Calu3 (cell line): ENCODE results near the gene KCNQ5. TPM values are rescaled to one million over a fixed set of nuclear protein-coding genes. Genes with fewer than 3 reads are reported as not detected.

Experiments
- BruUV-seq: library from RNA; stranded (reverse); fragments of 400-500 nt; replicated peaks from 2 replicates; lab custom pipeline; 2021; lab: Mats Ljungman, UMichigan
- CTCF ChIA-PET: fragments of 300-600 bp; sonication (Branson Sonifier 250); formaldehyde crosslinking; loops from one replicate; lab custom pipeline; 2022; ENCODE audit warnings: antibody characterized with exemption; lab: Charles Lee
- DNase-seq: peaks from one replicate; pipeline ENCODE4 v3.0.0; 2022
- H3K27ac Mint-ChIP-seq: one replicate; pipeline ENCODE4 v1.8.0; 2022; ENCODE audit warnings: mixed read lengths; ENCODE audit not compliant: unreplicated experiment
- H3K27me3 Mint-ChIP-seq: one replicate; pipeline ENCODE4 v1.8.0; 2022; ENCODE audit warnings: mixed read lengths; ENCODE audit not compliant: unreplicated experiment
- H3K36me3 Mint-ChIP-seq: one replicate; pipeline ENCODE4 v1.8.0; 2022; ENCODE audit warnings: mild to moderate bottlenecking, moderate library complexity, mixed read lengths; ENCODE audit not compliant: insufficient read depth, unreplicated experiment
- H3K4me1 Mint-ChIP-seq: one replicate; pipeline ENCODE4 v1.8.0; 2022; ENCODE audit warnings: mild to moderate bottlenecking, low read depth, mixed read lengths; ENCODE audit not compliant: unreplicated experiment
- H3K4me3 Mint-ChIP-seq: one replicate; pipeline ENCODE4 v1.8.0; 2022; ENCODE audit warnings: mild to moderate bottlenecking, low read depth, moderate library complexity, mixed read lengths; ENCODE audit not compliant: unreplicated experiment
- H3K9me3 Mint-ChIP-seq: one replicate; pipeline ENCODE4 v1.8.0; 2022; ENCODE audit warnings: low read depth, mixed read lengths; ENCODE audit not compliant: unreplicated experiment
- intact Hi-C: fragments of 100-400 bp; cut with micrococcal nuclease; formaldehyde crosslinking; loops from one replicate; pipeline ENCODE4 v1.10.0; 2022; ENCODE audit not compliant: unreplicated experiment
- total RNA-seq: library from RNA; stranded (reverse); gene quantifications from 2 replicates; pipeline ENCODE4 v1.2.3, GENCODE V29; 2022
- TF ChIP-seq, protein P1 (sequence below): fragments of 200-600 bp; IDR thresholded peaks from one replicate; pipeline ENCODE4 v1.8.0; 2022; ENCODE audit warnings: antibody characterized with exemption; ENCODE audit not compliant: unreplicated experiment

KCNQ5 gene
- total RNA-seq, 1 experiment from 2014 or later: not detected

DNA sequence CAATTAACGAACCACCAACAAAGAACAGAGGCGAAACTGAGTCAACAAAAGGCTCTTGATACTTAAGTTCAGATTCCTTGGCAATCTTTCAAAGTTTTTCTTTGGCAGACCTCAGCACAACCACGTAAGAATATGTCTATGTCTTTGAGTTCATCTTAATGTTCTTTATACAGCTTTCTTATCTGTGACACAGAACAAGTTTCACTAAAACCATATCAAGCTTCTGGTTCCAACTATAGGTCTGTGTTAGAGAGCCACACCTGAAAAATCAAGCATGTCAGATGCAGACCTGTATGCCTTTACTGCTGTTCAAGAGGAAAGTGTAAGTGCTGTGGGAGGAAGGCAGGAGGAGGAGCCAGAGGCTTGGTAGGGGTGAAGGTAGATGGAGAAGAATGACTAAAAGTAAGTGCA, 332.1 kb downstream of the KCNQ5 start:
- intact Hi-C loops: loop anchor here (5.0 to 10.0 kb wide), 3 partner anchors 78 to 329 kb away; partner anchors contain the start of gene KCNQ5
- Mint-ChIP-seq H3K27me3 (no peaks in the 10 kb centered on the region), H3K27ac (peak overlapping the region; percentile 99), H3K9me3 (no peaks in the 10 kb centered on the region), H3K4me1 (peaks cover 65% of the 10 kb centered on the region), H3K4me3 (peak overlapping the region; percentile 38), H3K36me3 (peaks cover 29% of the 10 kb centered on the region)
- TF ChIP-seq, protein P1, sequence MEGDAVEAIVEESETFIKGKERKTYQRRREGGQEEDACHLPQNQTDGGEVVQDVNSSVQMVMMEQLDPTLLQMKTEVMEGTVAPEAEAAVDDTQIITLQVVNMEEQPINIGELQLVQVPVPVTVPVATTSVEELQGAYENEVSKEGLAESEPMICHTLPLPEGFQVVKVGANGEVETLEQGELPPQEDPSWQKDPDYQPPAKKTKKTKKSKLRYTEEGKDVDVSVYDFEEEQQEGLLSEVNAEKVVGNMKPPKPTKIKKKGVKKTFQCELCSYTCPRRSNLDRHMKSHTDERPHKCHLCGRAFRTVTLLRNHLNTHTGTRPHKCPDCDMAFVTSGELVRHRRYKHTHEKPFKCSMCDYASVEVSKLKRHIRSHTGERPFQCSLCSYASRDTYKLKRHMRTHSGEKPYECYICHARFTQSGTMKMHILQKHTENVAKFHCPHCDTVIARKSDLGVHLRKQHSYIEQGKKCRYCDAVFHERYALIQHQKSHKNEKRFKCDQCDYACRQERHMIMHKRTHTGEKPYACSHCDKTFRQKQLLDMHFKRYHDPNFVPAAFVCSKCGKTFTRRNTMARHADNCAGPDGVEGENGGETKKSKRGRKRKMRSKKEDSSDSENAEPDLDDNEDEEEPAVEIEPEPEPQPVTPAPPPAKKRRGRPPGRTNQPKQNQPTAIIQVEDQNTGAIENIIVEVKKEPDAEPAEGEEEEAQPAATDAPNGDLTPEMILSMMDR: no peak
- TSS peak; percentile 27 for BruUV-seq
- DNase-seq: peak; percentile 33
- CTCF ChIA-PET: interaction anchor here (0.5 kb wide), 1 partner anchor 389 kb away, joined by 5 read pairs; no protein-coding TSS in a partner anchor

DNA sequence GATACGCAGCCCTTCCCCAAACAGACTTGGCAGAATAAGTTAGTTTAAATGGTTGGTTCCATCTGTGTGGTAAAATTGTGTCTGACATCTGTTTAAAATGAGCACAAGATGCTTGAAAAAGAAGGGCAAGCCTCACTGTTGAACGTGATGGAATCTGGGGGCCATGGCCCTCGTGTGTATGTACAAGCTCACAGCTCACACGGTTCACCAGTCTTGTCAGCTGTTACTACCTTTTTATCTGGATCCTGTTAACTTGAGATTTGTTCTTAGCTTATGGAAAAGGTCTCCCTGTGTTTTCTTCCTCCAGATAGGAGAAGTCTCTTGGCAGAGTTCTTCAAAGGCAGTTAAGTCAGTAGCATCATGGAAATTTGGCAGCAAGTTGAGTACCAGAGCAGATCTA, 332.9 kb downstream of the KCNQ5 start:
- peaks cover 68% of the 10 kb centered on the region for H3K4me1 Mint-ChIP-seq
- H3K9me3 Mint-ChIP-seq: no peaks in the 10 kb centered on the region
- no peak for DNase-seq
- intact Hi-C loops: loop anchor here (5.0 to 10.0 kb wide), 3 partner anchors 78 to 330 kb away; partner anchors contain the start of gene KCNQ5
- H3K27me3 Mint-ChIP-seq: no peaks in the 10 kb centered on the region
- no peak overlapping the region for H3K4me3 Mint-ChIP-seq
- BruUV-seq: no TSS peak
- CTCF ChIA-PET: no interaction called here
- peaks cover 29% of the 10 kb centered on the region for H3K36me3 Mint-ChIP-seq
- peak overlapping the region; percentile 99 for H3K27ac Mint-ChIP-seq
- TF ChIP-seq, protein P1: no peak

DNA sequence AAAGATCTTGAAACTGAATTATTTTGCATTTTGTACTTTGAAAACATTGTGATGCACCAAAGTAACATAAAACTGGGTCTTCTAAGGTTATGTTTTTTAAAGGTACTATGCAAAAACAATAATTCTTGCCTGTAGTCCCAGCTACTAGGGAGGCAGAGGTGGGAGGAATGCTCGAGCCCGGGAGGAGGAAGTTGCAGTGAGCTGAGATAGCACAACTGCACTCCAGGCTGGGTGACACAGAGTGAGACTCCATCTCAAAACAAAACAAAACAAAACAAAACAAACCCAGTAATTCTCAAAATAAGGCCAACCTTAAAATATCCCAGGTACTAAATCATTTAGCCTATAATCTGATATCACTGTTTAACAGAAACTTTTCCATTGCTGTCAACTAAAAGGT, 333.8 kb downstream of the KCNQ5 start:
- Mint-ChIP-seq H3K27ac (peak overlapping the region; percentile 68), H3K4me1 (peaks cover 60% of the 10 kb centered on the region), H3K4me3 (no peak overlapping the region), H3K36me3 (peaks cover 21% of the 10 kb centered on the region), H3K9me3 (no peaks in the 10 kb centered on the region), H3K27me3 (no peaks in the 10 kb centered on the region)
- peak; percentile 19 for DNase-seq
- BruUV-seq: no TSS peak
- CTCF ChIA-PET: no interaction called here
- TF ChIP-seq, protein P1: no peak
- intact Hi-C loops: loop anchor here (10.0 kb wide), 2 partner anchors 169 to 331 kb away; partner anchors contain the start of gene KCNQ5

DNA sequence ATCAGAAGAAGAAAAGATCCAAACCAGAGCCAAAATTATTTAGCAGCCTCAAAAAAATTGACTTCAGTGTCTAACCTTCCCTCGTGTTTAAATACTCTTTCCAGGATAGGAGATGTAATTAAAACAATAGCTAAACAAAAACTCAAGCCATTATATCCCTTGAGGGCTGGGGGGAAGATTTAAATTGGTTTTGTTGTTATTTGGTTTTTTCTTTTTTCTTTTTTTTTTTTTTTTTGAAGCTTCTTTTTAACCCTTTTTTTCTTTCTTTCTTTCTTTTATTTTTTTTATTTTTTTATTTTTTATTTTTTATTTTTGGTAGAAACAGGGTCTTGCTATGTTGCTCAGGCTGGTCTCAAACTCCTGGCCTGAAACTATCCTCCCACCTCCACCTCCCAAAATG, 334.4 kb downstream of the KCNQ5 start:
- Mint-ChIP-seq H3K36me3 (peaks cover 21% of the 10 kb centered on the region), H3K27me3 (no peaks in the 10 kb centered on the region), H3K4me1 (peaks cover 54% of the 10 kb centered on the region), H3K27ac (no peak overlapping the region), H3K9me3 (no peaks in the 10 kb centered on the region), H3K4me3 (no peak overlapping the region)
- no peak for DNase-seq
- CTCF ChIA-PET: interaction anchor here (0.9 kb wide), 1 partner anchor 10 kb away, joined by 9 read pairs; no protein-coding TSS in a partner anchor
- no TSS peak for BruUV-seq
- TF ChIP-seq, protein P1: no peak
- intact Hi-C loops: loop anchor here (10.0 kb wide), 2 partner anchors 169 to 331 kb away; partner anchors contain the start of gene KCNQ5
